NT2/D1 (cell line): ENCODE results near the gene POMGNT1.

ENCODE experiments used
- DNase-seq: peaks from one replicate; pipeline ENCODE4 v3.0.0-alpha.2; 2011; ENCODE audit warnings: low read depth, low spot score
- H3K27me3 ChIP-seq: 2 replicates; pipeline ENCODE4 v1.6.0; 2011; ENCODE audit warnings: mild to moderate bottlenecking; ENCODE audit not compliant: insufficient read length, insufficient read depth
- H3K36me3 ChIP-seq: 2 replicates; pipeline ENCODE4 v1.6.1; 2011; ENCODE audit warnings: mild to moderate bottlenecking, low read length, mixed read lengths; ENCODE audit not compliant: insufficient read depth, insufficient read length
- H3K4me1 ChIP-seq: 2 replicates; pipeline ENCODE4 v1.5.1; 2011; ENCODE audit not compliant: insufficient read depth, insufficient read length
- H3K4me3 ChIP-seq: 2 replicates; pipeline ENCODE4 v1.5.1; 2011; ENCODE audit warnings: low read depth; ENCODE audit not compliant: insufficient read length
- H3K9ac ChIP-seq: 2 replicates; pipeline ENCODE4 v1.6.0; 2011; ENCODE audit warnings: low read depth; ENCODE audit not compliant: insufficient read length
- H3K9me3 ChIP-seq: 2 replicates; pipeline ENCODE4 v1.5.1; 2011; ENCODE audit warnings: mild to moderate bottlenecking, low read length; ENCODE audit not compliant: insufficient read depth
- SUZ12 ChIP-seq: IDR thresholded peaks from 2 replicates; pipeline ENCODE4 v1.6.1; 2011; ENCODE audit not compliant: insufficient read length, insufficient read depth; ENCODE audit errors: extremely low read depth
- YY1 ChIP-seq: IDR thresholded peaks from 2 replicates; pipeline ENCODE4 v1.6.1; 2011; ENCODE audit not compliant: insufficient read length, insufficient read depth
- ZNF274 ChIP-seq: IDR thresholded peaks from 2 replicates; pipeline ENCODE4 v1.6.1; 2011; ENCODE audit warnings: mild to moderate bottlenecking, low read depth, low read length

Gene POMGNT1

GRCh38 chr1:46187106-46187869 is 10.9 kb downstream of the POMGNT1 start:
- TF ChIP-seq SUZ12 (no peak), YY1 (no peak), ZNF274 (no peak)
- Histone ChIP-seq H3K4me1 (peaks cover 8% of the 10 kb centered on the region), H3K9me3 (no peaks in the 10 kb centered on the region), H3K9ac (no peak overlapping the region), H3K27me3 (no peaks in the 10 kb centered on the region), H3K36me3 (peaks cover 56% of the 10 kb centered on the region), H3K4me3 (no peak overlapping the region)
- no peak for DNase-seq

GRCh38 chr1:46186076-46186475 is 12.2 kb downstream of the POMGNT1 start:
- Histone ChIP-seq H3K36me3 (peaks cover 49% of the 10 kb centered on the region), H3K4me1 (peaks cover 11% of the 10 kb centered on the region), H3K4me3 (no peak overlapping the region), H3K27me3 (peaks cover 8% of the 10 kb centered on the region), H3K9ac (no peak overlapping the region), H3K9me3 (no peaks in the 10 kb centered on the region)
- TF ChIP-seq ZNF274 (no peak), YY1 (no peak), SUZ12 (no peak)
- no peak for DNase-seq

- DNase-seq, result no peak
- no peak overlapping the region for H3K9ac ChIP-seq
- no peak overlapping the region for H3K4me3 ChIP-seq
- no peaks in the 10 kb centered on the region for H3K9me3 ChIP-seq
- no peak for TF ChIP-seq ZNF274
- no peak for TF ChIP-seq YY1
- no peak for TF ChIP-seq SUZ12
- H3K27me3 ChIP-seq, result peaks cover 12% of the 10 kb centered on the region
- peaks cover 40% of the 10 kb centered on the region for H3K36me3 ChIP-seq
- H3K4me1 ChIP-seq, result peaks cover 12% of the 10 kb centered on the region
These were observed 13.1 kb downstream of the POMGNT1 start for GRCh38 chr1:46184920-46185658.

- no peak overlapping the region for H3K4me3 ChIP-seq
- H3K4me1 ChIP-seq, result peaks cover 16% of the 10 kb centered on the region
- H3K9ac ChIP-seq, result no peak overlapping the region
- H3K9me3 ChIP-seq, result no peaks in the 10 kb centered on the region
- DNase-seq, result no peak
- peaks cover 12% of the 10 kb centered on the region for H3K27me3 ChIP-seq
- peaks cover 31% of the 10 kb centered on the region for H3K36me3 ChIP-seq
- TF ChIP-seq ZNF274 (no peak), YY1 (no peak), SUZ12 (no peak)
These were observed 14.2 kb downstream of the POMGNT1 start for GRCh38 chr1:46183926-46184557.

GRCh38 chr1:46183079-46183847 is 15.0 kb downstream of the POMGNT1 start:
- Histone ChIP-seq H3K4me3 (no peak overlapping the region), H3K27me3 (peaks cover 12% of the 10 kb centered on the region), H3K9me3 (no peaks in the 10 kb centered on the region), H3K36me3 (peaks cover 24% of the 10 kb centered on the region), H3K9ac (no peak overlapping the region), H3K4me1 (peaks cover 16% of the 10 kb centered on the region)
- DNase-seq, result no peak
- TF ChIP-seq ZNF274, result no peak
- TF ChIP-seq YY1, result no peak
- no peak for TF ChIP-seq SUZ12

- Histone ChIP-seq H3K27me3 (peaks cover 12% of the 10 kb centered on the region), H3K4me1 (peaks cover 16% of the 10 kb centered on the region), H3K9ac (no peak overlapping the region), H3K4me3 (no peak overlapping the region), H3K9me3 (no peaks in the 10 kb centered on the region), H3K36me3 (peaks cover 10% of the 10 kb centered on the region)
- no peak for DNase-seq
- no peak for TF ChIP-seq YY1
- TF ChIP-seq SUZ12, result no peak
- TF ChIP-seq ZNF274, result no peak
These were observed 16.6 kb downstream of the POMGNT1 start for GRCh38 chr1:46181343-46182260.
